ENCODE data around the gene SLC2A1.

DNA sequence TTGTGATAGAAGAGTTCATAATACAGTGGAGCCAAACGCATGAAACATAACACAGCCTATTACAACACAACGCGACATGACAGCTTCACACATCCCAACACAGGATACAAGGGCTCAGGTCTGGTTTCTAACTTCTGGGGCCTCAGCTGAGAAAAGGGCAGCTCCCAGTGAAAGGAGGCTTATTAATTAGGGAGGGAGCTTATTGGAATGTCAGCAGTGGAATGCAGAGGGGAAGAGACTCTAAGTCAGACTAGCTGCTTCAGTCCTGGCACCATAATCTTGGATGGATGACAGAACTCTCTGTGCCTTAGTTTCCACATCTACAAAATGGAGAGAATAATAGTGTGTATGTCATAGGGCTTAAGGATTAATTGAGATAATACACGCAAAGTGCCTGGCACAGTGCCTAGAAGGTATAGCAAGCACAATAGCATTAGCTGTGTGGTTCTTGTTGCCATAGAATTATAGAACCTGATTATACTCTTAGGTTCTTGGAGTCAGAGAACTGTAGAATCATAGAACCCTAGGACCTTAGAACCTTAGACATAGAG is 22.7 kb upstream of the SLC2A1 start:
- TF ChIP-seq, protein P1, sequence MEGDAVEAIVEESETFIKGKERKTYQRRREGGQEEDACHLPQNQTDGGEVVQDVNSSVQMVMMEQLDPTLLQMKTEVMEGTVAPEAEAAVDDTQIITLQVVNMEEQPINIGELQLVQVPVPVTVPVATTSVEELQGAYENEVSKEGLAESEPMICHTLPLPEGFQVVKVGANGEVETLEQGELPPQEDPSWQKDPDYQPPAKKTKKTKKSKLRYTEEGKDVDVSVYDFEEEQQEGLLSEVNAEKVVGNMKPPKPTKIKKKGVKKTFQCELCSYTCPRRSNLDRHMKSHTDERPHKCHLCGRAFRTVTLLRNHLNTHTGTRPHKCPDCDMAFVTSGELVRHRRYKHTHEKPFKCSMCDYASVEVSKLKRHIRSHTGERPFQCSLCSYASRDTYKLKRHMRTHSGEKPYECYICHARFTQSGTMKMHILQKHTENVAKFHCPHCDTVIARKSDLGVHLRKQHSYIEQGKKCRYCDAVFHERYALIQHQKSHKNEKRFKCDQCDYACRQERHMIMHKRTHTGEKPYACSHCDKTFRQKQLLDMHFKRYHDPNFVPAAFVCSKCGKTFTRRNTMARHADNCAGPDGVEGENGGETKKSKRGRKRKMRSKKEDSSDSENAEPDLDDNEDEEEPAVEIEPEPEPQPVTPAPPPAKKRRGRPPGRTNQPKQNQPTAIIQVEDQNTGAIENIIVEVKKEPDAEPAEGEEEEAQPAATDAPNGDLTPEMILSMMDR (conservative IDR thresholded peaks at IDR 0.05) = no peak
- TF ChIP-seq ZFX (IDR thresholded peaks at IDR 0.05) = no peak

Measured in C4-2B (cell line).